Sigmoid colon (tissue), 7 donors: ENCODE results near the gene MAIP1. TPM values are rescaled to one million over a fixed set of nuclear protein-coding genes. Genes with fewer than 3 reads are reported as not detected.

ENCODE experiments used
- DNase-seq: peaks from one replicate; pipeline ENCODE4 v3.0.0-alpha.2; 2019
- H3K27ac ChIP-seq, 4 donors: fragments of 200-600 bp; sonication (generic); one replicate each; pipeline ENCODE4 v1.5.1; 2016 to 2019; ENCODE audit warnings: mild to moderate bottlenecking in 1 of 4
- H3K27me3 ChIP-seq, 3 donors: fragments of 200-600 bp; sonication (generic); one replicate each; pipeline ENCODE4 v1.5.1; 2019; ENCODE audit warnings: mild to moderate bottlenecking in 1 of 3
- H3K36me3 ChIP-seq, 4 donors: fragments of 200-600 bp; sonication (generic); one replicate each; pipeline ENCODE4 v1.5.1; 2016 to 2019
- H3K4me1 ChIP-seq, 4 donors: fragments of 200-600 bp; sonication (generic); one replicate each; pipeline ENCODE4 v1.5.1; 2017 to 2019
- H3K4me3 ChIP-seq, 4 donors: fragments of 200-600 bp; sonication (generic); one replicate each; pipeline ENCODE4 v1.5.1; 2017 to 2019; ENCODE audit warnings: mild to moderate bottlenecking in 2 of 4, moderate library complexity in 1 of 4
- H3K9me3 ChIP-seq, 4 donors: fragments of 200-600 bp in 3 of 4; sonication (generic) in 3 of 4; one replicate each; pipeline versions ENCODE4 v1.5.1 to v1.6.1; 2013 to 2019
- EP300 ChIP-seq, 4 donors: sonication (generic); formaldehyde crosslinking; IDR thresholded peaks; one replicate each; pipeline ENCODE4 v1.6.1; 2017; ENCODE audit warnings: antibody characterized with exemption in 4 of 4
- POLR2A ChIP-seq, 2 donors: fragments of 450-650 bp; IDR thresholded peaks; one replicate each; pipeline ENCODE4 v1.6.1; 2016; ENCODE audit warnings: antibody characterized with exemption in 2 of 2, mild to moderate bottlenecking in 2 of 2, moderate library complexity in 2 of 2
- POLR2AphosphoS5 ChIP-seq, 4 donors: sonication (generic); formaldehyde crosslinking; IDR thresholded peaks; one replicate each; pipeline ENCODE4 v1.6.1; 2017; ENCODE audit warnings: antibody characterized with exemption in 4 of 4
- WGBS, 2 donors: extraction: QIAGEN DNeasy Blood & Tissue Kit; methylation state at CpG; one replicate each; pipeline ENCODE4 v1.1.7; 2013; 5-methylcytosine and 5-hydroxymethylcytosine counted together
- intact Hi-C: fragments of 100-400 bp; cut with DNase I; formaldehyde crosslinking; loops from one replicate; pipeline ENCODE4 v1.15.1; 2023
- polyA plus RNA-seq, 3 donors: library from polyadenylated mRNA; stranded (reverse); fragments of 200-250 nt; gene quantifications; one replicate each; pipeline ENCODE4 v1.2.3, GENCODE V29; 2013
- total RNA-seq, 4 donors: library from RNA; depleted of rRNA; stranded (reverse); fragments of >200 nt; gene quantifications; one replicate each; pipeline ENCODE4 v1.1.0, GENCODE V29; 2016
- TF ChIP-seq, protein P1 (sequence below), 4 experiments: fragments of 450-650 bp in 3 of 4; fragments of 200-600 bp in 1 of 4; IDR thresholded peaks; one replicate each; pipeline ENCODE4 v1.5.1; 2016 to 2019; ENCODE audit warnings: antibody characterized with exemption in 4 of 4, mild to moderate bottlenecking in 3 of 4, moderate library complexity in 2 of 4
- donor health status: healthy with polysubstance abuse.
- donor health status: Bipolar disorder and iron deficiency.
- donor health status: healthy.

The MAIP1 gene
- total and polyA plus RNA-seq, 7 donors: 13.3 to 54.1 (median 20.3) TPM

DNA sequence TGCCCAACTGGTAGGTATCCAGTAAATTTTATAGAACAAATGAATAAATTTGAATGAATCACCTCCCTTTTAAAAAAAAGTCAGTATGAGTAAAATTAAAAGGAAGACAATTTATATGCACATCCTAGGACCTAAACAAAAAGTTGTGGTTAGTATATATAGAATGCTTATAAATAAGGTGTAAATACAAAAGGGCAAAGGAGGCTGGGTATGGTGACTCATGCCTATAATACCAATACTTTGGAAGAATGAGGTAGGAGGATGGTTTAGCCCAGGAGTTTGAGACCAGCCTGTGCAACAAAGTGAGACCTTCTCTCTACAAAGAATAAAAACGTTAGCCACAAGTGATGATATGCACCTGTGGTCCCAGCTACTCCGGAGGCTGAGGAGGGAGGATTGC, 31.5 kb upstream of the MAIP1 start:
- Histone ChIP-seq H3K27ac (no peak overlapping the region), H3K36me3 (peaks cover 0 to 17% (median 0%) of the 10 kb centered on the region in 4 donors), H3K9me3 (no peaks in the 10 kb centered on the region), H3K27me3 (no peaks in the 10 kb centered on the region), H3K4me1 (peaks cover 0 to 9% (median 4%) of the 10 kb centered on the region in 4 donors), H3K4me3 (no peak overlapping the region)
- WGBS, 2 donors: 75 to 82% methylated on average over 2 of the region's 2 CpGs
- intact Hi-C loops: no loop called here
- TF ChIP-seq POLR2AphosphoS5 (IDR thresholded peaks at IDR 0.05): no peak
- TF ChIP-seq, protein P1, sequence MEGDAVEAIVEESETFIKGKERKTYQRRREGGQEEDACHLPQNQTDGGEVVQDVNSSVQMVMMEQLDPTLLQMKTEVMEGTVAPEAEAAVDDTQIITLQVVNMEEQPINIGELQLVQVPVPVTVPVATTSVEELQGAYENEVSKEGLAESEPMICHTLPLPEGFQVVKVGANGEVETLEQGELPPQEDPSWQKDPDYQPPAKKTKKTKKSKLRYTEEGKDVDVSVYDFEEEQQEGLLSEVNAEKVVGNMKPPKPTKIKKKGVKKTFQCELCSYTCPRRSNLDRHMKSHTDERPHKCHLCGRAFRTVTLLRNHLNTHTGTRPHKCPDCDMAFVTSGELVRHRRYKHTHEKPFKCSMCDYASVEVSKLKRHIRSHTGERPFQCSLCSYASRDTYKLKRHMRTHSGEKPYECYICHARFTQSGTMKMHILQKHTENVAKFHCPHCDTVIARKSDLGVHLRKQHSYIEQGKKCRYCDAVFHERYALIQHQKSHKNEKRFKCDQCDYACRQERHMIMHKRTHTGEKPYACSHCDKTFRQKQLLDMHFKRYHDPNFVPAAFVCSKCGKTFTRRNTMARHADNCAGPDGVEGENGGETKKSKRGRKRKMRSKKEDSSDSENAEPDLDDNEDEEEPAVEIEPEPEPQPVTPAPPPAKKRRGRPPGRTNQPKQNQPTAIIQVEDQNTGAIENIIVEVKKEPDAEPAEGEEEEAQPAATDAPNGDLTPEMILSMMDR (IDR thresholded peaks at IDR 0.05): no peak
- TF ChIP-seq POLR2A (IDR thresholded peaks at IDR 0.05): no peak
- no peak for TF ChIP-seq EP300 (IDR thresholded peaks at IDR 0.05)
- no peak for DNase-seq

DNA sequence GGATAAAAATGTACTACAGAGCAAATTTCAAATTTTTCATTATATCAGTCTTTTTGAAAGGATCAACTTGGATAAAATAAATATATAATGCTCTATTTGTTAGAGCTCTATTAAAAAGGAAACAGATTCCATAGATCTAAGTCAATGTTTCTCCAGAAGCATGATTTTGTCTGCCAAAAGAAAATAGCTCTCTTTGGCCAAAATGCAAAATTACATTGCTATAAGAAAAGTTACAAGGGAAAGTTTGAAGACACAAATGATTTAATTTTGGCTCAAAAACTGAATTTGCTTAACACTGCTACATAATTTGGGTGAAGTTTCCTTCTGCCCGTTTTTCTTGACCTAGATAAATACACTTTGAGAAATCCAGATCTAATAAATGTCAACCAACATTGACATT, 28.6 kb upstream of the MAIP1 start:
- DNase-seq: no peak
- intact Hi-C loops: no loop called here
- H3K27me3 ChIP-seq: no peaks in the 10 kb centered on the region
- H3K4me1 ChIP-seq: peaks cover 0 to 9% (median 4%) of the 10 kb centered on the region in 4 donors
- no peak for TF ChIP-seq POLR2A (IDR thresholded peaks at IDR 0.05)
- TF ChIP-seq, protein P1 (IDR thresholded peaks at IDR 0.05): no peak
- TF ChIP-seq POLR2AphosphoS5 (IDR thresholded peaks at IDR 0.05): no peak
- no peak for TF ChIP-seq EP300 (IDR thresholded peaks at IDR 0.05)
- no peak overlapping the region for H3K4me3 ChIP-seq
- WGBS, 2 donors: 40 to 62% methylated on average over 1 of the region's 1 CpG
- H3K9me3 ChIP-seq: no peaks in the 10 kb centered on the region
- no peak overlapping the region for H3K27ac ChIP-seq
- peaks cover 0 to 27% (median 9%) of the 10 kb centered on the region in 4 donors for H3K36me3 ChIP-seq

DNA sequence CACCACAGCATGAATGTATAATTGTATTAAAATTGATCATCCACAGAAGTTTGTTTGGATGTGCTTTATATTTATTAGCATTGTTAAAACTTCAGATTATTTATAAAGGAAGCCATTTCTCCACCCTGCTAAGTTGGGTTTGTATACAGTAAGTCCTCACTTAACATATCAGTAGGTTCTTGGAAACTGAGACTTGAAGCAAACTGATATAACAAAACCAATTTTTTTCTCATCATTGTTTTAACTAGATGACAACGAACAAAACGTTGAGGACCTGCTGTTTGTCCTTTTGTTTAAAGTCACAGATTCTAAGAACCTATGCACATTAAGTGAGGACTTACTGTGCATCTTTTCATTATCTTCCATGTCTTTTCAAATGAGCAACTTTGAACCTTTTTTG, 27.2 kb upstream of the MAIP1 start:
- WGBS, 2 donors: 40 to 78% methylated on average over 2 of the region's 2 CpGs
- Histone ChIP-seq H3K36me3 (peaks cover 9 to 41% (median 19%) of the 10 kb centered on the region in 4 donors), H3K9me3 (no peaks in the 10 kb centered on the region), H3K4me1 (peaks cover 0 to under 1% (median under 1%) of the 10 kb centered on the region in 4 donors), H3K27ac (no peak overlapping the region), H3K27me3 (no peaks in the 10 kb centered on the region), H3K4me3 (no peak overlapping the region)
- TF ChIP-seq POLR2A (IDR thresholded peaks at IDR 0.05) (no peak), EP300 (IDR thresholded peaks at IDR 0.05) (no peak), POLR2AphosphoS5 (IDR thresholded peaks at IDR 0.05) (no peak)
- TF ChIP-seq, protein P1 (IDR thresholded peaks at IDR 0.05): no peak
- intact Hi-C loops: no loop called here
- no peak for DNase-seq

DNA sequence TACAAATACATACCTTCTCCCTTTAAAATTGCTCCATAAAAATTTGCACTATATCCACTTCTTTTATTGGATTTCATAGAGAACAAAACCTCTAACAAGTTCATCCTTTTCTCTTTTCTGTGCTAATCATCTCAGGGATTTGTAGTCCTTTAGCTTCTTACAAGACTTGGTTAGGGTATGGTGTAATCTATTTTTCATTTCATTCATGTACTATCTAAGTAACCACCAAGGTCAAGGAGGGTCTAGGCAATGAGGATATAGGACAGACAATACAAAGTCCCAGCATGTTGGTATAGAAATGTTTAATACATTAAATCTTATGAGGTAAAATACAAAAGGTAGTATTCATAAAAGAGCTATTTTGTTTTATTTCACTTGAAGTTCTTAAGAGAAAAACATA, 26.8 kb upstream of the MAIP1 start:
- TF ChIP-seq POLR2AphosphoS5 (IDR thresholded peaks at IDR 0.05) (no peak), POLR2A (IDR thresholded peaks at IDR 0.05) (no peak), EP300 (IDR thresholded peaks at IDR 0.05) (no peak)
- TF ChIP-seq, protein P1 (IDR thresholded peaks at IDR 0.05): no peak
- no peaks in the 10 kb centered on the region for H3K27me3 ChIP-seq
- intact Hi-C loops: no loop called here
- no peak overlapping the region for H3K27ac ChIP-seq
- H3K4me3 ChIP-seq: no peak overlapping the region
- peaks cover 9 to 45% (median 19%) of the 10 kb centered on the region in 4 donors for H3K36me3 ChIP-seq
- no peaks in the 10 kb centered on the region for H3K9me3 ChIP-seq
- no peak for DNase-seq
- H3K4me1 ChIP-seq: no peaks in the 10 kb centered on the region

DNA sequence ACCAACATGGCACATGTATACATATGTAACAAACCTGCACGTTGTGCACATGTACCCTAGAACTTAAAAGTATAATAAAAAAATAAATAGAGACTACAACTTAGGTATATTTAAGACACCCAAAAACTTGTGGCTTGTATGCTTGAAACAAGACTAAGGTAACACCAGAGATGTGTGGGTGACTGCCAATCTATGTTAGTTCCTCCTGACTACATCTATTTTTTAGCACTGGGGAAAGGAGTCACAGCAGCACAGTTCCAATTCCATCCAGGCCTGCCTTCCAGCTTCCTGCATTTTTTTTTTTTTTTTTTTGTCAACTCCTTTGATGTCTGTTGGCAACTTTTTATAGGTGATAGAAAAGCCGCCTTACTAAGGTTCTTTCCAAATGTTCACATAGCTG, 26.1 kb upstream of the MAIP1 start:
- Histone ChIP-seq H3K9me3 (no peaks in the 10 kb centered on the region), H3K27ac (no peak overlapping the region), H3K4me3 (no peak overlapping the region), H3K27me3 (no peaks in the 10 kb centered on the region), H3K36me3 (peaks cover 9 to 49% (median 19%) of the 10 kb centered on the region in 4 donors), H3K4me1 (no peaks in the 10 kb centered on the region)
- intact Hi-C loops: no loop called here
- WGBS, 2 donors: 56 to 89% methylated on average over 2 of the region's 2 CpGs
- TF ChIP-seq, protein P1 (IDR thresholded peaks at IDR 0.05): no peak
- TF ChIP-seq POLR2A (IDR thresholded peaks at IDR 0.05) (no peak), EP300 (IDR thresholded peaks at IDR 0.05) (no peak), POLR2AphosphoS5 (IDR thresholded peaks at IDR 0.05) (no peak)
- no peak for DNase-seq
